GM19438 (cell line): ENCODE measurements around the gene EPB41L3.
"Not testable (repeated sequence)": the region's sequence is repeated elsewhere in the genome, so short reads cannot be mapped to it uniquely, and the experiment has no call there.

ENCODE experiments used
- ATAC-seq: cut with Tn5 transposase; IDR thresholded peaks from one replicate; pipeline ENCODE4 v1.9.1; 2021; ENCODE audit warnings: low read depth; ENCODE audit not compliant: unreplicated experiment

EPB41L3 gene

DNA sequence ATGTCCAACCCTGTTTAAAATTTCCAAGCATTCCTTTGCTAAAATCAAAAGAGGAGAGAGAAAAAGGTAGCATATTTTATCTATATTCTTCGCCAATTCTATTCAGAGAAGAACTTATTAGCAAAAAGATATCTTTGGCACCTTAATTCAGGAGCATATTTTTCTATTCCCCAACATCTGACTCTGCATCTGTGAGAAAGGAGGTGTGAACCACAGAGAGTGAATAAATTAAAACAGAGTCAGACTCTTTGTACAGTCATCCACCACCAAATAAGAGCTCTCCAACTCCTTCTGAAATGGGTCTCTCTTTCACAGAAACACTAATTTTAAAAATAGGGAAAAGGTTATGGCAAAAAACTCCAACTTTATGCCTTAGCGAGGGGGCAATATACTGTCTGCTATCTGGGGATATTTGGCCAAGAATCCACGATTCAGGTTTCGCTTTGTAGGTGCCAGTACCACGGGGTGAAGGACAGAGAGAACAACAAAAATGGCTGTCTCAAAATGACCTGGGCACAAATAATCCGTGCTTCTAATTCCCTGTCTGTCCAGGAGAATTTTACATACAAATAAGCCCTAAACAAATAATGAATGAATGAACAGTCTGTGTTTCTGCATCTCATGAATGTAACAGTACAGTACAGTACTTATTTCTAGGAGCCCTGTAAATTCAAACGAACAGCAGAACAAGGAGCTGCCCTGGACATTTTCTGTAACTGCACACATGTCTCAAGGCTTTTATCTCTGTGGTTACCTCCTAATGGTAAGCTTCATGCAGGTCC, 43.4 kb downstream of the EPB41L3 start:
- ATAC-seq: no peak

DNA sequence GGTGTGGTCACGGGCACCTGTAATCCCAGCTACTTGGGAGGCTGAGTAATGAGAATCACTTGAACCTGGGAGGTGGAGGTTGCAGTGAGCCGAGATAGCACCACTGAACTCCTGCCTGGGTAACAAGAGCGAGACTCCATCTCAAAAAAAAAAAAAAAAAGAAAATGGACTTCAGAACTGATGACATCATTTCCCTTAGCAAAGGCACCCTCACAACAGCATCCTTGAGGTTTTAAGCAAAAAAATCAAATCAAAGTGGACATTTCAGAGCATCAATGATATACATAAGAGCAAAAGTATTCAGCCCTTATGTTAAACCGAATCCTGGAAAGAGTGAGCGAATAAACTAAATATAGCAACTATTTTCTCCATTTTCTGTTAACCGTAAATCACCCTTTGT, 45.3 kb downstream of the EPB41L3 start:
- no peak for ATAC-seq

DNA sequence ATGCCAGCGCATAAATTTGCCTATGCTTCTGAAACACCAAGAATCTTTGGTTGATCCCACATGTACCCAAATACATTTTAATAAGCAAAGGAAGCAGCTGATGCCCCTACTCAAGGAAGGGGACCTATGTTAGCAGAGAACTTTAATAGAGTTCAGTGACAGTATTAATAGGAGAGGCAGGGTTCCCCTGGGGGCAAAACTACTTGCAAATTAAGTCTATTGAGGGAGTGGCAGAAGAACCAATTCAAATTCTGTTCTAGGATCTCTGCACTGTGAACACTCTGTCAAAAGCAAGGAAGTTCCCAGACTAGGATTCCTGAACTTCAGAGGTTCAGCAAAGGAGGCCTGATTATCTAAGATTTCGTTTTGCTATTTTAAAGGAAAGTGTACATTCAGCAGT, 47.5 kb downstream of the EPB41L3 start:
- no peak for ATAC-seq

DNA sequence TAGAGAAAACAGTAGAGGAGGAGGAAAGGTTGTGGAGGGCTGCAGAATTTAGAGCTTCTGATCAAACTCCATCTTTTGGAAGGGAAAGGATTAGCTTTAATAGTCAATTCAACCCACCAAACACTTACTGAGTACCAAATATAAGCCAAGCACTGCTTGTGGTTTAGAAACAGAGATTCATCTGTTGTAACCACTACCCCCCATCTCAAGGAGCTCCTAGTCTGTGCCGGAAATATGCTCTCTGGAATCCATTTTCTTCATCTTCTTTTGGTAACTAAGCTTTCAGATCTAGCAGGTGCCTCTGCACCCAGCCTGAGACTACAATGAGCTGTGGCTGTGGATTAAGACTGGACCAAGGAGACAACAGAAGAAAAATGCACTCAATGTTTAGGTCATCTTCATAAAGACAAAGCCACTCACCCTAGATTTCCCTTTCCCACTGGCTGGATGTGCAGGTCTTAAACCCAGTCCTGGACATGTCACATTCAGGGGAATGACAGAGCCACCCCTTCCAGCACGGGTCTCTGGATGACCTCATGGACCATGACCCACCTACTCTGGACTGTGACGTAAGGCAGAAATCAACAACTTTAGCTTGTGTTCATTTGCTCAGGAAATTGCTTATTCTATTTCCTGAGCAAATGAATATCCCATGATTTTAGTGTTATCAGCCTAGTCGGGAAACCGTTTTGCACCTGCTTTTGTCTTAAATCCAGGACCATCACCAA, 52.9 kb downstream of the EPB41L3 start:
- ATAC-seq: no peak

DNA sequence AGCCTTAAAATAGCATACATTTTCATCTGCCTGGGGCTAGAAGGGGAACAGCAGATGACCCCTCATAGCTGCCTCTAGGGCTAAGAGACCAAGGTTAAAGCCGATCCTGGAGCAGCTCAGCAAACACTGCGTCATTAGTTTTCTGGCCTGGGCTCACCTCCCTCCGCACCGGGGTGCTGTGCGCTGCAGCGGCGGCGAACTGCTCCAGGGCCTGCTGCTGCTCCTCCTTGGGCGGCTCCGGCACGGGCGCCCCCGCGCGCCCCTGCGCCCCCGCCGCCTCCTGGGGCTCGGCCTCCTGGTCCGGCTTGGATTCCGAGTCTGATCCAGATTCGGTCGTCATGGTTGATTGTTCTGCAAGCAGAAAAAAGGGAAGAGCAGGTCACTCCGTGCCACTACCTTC, 55.0 kb downstream of the EPB41L3 start:
- no peak for ATAC-seq

DNA sequence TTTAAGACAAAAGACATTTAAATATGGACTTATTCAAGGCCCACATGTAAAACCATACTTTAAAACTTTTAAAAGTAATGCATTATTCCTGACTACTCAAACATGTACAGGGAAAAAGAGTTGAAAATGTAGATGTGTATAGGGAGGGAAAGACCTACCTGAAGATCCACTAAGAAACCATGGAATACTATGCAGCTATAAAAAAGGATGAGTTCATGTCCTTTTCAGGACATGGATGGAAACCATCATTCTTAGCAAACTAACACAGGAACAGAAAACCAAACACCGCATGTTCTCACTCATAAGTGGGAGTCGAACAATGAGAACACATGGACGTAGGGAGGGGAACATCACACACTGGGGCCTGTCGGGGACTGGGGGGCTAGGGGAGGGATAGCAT, 55.8 kb downstream of the EPB41L3 start:
- not testable (repeated sequence) for ATAC-seq

DNA sequence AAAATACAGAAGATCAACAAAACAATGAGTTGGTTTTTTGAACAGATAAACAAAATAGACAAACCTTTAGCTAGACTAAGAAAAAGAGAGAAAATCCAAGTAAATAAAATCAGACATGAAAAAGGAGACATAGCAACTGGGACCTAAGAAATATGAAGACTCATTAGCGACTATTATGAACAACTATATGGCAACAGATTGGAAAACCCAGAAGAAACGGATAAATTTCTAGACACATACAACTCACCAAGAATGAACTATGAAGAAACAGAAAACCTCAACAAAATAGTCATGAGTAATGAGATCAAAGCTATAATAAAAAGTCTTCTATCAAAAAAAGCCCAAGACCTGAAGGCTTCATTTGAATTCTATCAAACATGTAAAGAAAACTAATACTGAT, 59.3 kb downstream of the EPB41L3 start:
- ATAC-seq: no peak

DNA sequence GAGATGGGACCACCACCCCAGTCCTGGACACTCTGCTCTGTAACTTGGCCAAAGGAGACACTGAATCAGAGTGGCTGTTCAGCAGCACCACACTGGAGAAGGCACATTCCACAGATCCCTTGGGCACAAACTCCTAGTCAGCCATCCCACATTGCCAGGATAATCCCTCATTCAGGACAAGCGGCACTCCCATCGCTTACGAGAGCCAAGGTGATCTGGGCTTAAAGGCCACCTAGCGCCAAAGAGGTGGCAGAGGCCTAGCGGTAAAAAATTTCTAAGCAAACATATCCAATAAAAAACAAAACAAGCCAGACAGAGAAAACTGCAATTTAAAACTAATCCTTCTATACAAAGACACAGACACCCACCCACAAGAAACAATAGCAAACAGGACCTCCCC, 62.2 kb downstream of the EPB41L3 start:
- no peak for ATAC-seq

DNA sequence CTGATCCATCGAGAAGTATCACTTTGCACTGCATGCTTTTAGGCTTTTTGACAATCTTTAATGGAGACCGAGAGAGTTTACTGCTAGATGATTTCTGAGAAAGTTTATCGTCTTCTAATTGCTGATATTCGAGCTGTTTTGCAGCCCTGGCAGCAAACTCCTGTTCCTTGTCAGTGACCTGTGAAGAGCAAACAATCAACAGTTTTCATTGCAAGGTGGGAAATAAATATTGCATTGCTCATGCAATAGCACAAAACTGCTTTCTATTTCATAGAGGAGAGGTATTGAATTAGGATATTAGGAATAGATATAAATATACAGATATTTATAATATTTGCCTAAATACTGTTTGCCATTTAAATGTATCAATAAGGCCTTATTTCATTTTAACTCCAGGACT, 65.5 kb downstream of the EPB41L3 start:
- ATAC-seq: no peak

DNA sequence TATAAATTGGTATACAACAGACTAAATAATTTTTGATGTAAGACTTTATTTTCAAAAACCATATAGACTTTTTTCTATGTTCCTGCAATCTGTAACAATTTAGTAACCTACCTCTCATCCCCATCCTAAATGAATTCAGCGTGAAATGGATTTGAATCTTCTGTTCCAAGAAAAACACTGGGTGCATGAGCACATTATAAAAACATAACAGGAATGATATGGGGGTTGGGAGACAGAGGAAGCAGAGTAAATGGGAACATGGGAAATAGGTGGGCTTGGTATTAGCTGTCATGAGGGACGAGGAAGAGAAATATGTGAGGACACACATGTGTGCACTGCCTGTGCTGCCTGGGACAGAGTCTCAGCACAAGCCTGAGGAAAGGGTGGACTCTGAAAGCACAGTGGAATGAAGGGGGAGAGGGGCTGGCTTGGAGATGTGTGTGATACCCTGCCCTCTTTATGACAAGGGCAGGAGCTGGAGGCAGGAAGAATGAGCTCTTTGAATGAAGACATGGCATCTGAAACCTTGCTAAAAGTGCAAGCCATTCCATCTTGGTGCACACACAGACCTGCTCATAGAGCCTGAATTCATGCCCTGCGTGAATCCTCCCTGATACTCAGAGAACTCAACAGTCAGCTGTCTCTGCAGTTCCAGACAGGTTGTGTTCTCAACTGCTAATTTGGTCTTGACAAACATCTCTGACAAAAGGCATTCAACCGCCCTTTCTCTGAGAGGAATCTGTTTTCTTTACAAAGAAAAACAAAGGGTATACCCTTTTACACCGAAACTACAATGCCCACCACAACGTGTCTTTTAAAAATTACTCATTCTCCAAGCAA, 66.6 kb downstream of the EPB41L3 start:
- ATAC-seq: no peak

DNA sequence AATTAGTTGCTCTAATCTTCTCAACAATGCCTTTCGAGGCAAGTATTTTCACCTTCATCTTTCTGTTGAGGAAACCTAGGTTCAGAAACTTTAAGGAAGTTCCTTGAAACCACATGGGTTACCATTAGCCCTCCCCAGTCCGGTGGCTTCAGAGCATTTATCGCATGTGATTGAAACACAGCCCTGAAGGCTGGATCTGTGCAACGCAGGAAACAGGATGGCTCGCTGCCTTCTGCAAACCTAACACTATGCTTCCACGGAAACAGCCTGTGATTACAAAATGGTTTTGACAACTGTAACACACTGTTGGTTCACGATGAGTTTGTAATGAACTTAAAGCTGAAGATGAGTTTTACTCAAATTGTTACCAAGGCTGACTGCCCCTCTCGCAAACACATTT, 68.5 kb downstream of the EPB41L3 start:
- ATAC-seq: no peak

DNA sequence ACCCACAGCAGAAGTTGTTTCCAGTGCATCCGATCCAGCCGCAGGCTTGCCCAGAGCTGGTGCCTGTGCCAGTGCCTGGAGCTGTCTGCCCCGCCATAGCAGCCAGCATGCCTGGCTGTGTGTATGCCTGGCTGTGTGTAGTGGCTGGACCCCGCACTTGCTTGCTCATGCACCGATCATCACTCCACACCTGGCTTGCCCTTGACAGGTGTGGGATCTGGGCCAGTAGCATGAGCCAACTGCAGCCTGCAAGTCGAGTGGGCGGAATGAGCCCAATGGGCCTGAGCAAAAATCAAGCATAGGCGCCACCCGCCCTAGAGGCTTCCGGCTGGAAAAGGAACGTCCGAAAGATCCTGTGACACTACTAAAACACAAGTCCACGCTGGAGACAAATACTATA, 74.5 kb downstream of the EPB41L3 start:
- ATAC-seq: no peak

DNA sequence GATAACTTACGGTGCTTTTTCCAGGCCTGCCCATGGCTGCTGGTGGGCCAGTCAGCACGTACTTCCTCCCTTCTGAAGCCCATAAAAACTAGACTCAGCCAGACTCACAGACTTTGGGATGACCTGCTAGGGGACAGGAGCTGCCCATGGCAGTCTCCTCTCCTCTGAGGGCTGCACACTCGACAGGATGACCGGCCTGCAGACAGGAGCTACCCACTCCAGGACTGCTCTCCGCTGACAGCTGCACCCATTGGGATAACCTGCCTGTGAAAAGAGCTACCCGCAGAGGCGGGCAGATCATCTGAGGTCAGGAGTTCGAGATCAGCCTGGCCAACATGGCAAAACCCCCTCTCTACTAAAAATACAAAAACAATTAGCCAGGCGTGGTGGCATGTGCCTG, 75.4 kb downstream of the EPB41L3 start:
- ATAC-seq: no peak

DNA sequence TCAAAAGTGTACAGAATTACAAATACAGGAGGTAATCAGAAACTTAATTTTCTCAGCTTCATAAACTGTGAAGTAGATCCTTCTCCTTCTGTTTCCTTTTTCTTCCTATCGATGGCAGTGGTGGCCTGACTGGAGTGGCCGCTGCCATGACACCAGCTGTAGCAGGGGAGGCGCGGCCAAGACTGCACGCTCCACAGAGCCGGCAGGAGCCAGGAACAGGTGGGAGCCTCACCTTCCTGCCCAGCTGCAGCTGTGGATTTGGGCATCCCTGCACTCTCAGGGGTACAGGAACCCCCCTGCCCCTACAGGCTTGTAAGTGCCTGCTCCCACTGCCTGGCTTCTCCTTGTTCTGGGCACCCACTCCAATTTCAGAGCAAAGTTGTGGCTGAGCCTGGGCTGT, 76.1 kb downstream of the EPB41L3 start:
- no peak for ATAC-seq

DNA sequence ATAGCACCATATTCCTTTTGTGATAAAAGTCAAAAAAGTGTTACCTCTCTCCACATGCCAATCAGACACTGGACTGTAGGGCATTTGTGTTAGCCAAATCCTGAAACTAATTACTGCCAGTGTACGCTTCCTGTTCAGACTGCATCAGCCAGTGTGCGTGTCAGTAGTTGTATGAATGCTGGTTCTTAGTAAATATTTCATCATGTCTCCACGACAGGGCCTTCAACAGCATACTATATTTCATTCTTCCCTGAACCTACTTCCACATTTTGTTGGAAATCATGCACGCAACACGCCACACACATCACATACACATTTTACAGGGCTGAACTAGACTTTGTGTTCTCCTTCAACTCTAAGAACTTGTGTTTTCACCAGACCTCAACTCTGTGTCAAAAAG, 77.5 kb downstream of the EPB41L3 start:
- ATAC-seq: no peak

DNA sequence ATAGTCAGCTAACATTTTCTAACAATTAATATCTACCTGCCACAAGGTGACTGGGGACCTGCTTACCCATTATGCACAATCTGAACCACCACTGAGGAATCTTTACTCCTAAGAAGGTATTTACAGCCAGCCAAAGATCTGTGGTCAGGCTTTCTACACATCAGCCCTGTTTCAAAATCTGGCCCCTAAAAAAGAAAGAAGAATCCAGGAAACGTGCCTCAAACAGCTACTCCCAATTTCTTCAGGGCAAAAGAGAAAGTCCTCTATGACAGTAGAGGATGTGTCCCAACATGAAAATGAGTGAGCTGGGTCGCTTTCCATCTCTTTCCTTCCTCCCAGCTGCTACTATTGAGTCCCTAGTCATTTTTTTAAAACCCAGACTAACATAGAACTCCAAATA, 79.5 kb downstream of the EPB41L3 start:
- ATAC-seq: no peak

DNA sequence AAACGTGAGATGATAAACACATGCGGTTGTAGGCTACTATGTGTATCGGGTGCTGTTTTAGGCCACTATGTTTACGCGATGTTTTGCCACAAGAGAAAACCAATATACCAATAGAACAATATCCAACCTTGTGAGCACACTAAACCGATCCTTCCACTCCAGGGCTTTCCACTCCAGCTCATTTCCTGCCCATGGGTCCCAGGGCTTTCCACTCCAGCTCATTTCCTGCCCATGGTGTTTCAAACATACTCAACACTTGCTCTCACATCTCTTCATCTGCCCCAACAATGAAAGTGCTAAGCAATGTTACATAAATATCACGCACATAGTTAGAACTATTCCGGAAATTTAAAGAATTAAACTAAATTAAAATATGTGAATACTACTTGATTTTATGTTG, 80.0 kb downstream of the EPB41L3 start:
- no peak for ATAC-seq

DNA sequence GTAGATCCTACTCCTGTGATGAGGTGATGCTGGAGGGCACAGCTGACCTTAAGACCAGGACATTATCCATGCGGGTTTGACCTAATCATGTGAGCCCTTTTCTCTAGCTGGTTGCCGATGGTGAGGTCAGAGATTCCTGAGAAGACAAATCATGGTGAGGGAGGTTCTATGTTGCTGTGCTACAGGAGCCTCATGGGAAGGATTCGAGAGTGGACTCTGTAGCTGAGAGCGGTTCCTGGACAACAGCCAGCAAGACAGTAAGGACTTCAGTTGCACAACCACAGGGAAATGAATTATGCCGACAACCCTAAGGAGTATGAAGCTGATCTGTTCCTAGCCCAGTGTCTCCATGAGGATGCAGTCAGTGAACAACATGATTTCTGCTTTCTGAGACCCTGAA, 80.4 kb downstream of the EPB41L3 start:
- no peak for ATAC-seq

DNA sequence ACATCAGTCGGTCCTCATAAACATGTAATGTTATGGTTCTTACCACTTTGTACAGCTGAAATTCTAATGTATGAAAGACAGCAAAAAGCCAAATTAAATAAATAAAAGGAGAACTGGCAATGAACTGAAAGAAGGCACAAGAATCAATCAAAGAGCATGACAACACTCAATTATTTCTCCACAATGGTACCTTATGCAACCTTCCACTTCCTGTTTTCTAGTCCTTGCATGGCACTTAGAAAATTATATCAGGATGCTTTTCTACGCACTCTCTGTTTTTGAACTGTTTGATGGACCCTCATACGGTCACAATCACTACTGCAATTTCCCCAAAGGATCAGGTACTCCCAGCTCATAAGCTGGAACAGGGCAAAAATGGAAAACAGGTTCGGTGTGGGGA, 81.6 kb downstream of the EPB41L3 start:
- ATAC-seq: no peak

DNA sequence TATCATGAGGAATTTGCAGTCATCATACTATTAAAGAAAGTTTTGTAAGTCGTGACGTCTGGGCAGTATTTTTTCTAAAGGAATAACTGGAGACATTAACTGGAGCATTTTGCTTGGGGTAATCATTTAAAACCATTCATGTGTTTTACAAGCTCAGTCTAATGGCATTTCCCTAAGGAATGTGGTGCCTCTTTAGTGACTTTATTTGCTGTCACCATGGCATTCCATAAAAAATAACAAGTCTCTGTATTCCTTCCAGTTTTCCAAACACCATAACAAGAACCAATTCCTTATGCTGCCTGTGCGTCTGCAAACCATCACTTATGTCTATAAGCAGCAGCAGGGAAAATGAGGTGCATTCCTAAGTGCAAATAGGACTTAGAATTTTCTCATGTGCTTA, 82.8 kb downstream of the EPB41L3 start:
- no peak for ATAC-seq

DNA sequence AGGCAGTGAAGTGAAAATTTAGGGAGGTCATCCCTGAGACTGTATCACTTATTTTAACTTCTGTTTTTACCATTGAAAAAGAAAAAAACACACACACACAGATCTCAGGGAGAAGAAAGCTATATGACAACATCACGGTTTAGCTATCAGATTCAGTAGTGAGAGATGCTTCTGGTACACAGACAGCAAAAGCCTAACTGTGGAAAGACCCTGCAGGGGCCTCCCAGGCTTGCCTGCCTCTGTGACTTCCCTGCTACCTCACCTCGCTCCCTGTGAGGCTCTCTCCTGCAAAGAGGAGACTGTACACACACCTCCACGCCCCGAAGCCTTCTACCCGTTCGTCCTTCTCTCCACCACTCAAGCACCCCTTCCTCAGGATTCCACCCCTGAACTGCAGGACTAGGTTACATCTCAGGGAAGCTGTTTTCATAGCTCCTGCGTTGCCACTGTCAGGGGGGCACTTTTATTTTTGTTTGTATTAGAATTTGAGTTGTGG, 86.3 kb downstream of the EPB41L3 start:
- ATAC-seq: no peak
